ENCODE measurements around the gene DPH5. TPM values are rescaled to one million over a fixed set of nuclear protein-coding genes. Genes with fewer than 3 reads are reported as not detected.
A peak's percentile ranks its signal among the peaks of the same experiment; 100 is the strongest.
"Not testable (repeated sequence)": the region's sequence is repeated elsewhere in the genome, so short reads cannot be mapped to it uniquely, and the experiment has no call there.

DPH5 gene
- total RNA-seq, 1 donor from 2014 or later: 51.1 TPM

DNA sequence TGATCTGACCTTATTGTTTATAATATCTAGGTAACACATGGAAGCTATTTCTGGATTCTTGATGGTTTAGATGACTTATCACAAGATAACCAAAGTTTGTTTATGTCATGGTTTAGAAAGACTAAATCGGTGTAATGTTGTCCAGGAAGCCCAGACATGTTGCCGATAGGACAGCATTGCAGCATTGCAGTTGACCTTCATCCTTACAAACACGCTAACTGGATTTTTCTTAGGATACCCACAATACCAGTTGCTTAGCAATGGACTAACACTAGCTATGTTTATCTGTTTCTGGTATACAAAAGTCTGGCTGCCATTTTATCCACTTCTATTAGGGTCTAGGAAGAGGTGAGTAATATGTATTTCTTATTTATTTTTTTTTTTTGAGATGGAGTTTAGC is 11.7 kb upstream of the DPH5 start:
- Histone ChIP-seq H3K4me3 (ENCODE audit: low read length in 3 of 3) (no peak overlapping the region), H3K27me3 (ENCODE audit: control insufficient read depth in 3 of 3, insufficient read depth in 3 of 3, low read length in 3 of 3) (no peaks in the 10 kb centered on the region), H3K27ac (ENCODE audit: low read depth, low read length) (no peak overlapping the region), H3K9me3 (ENCODE audit: control insufficient read depth in 3 of 3, low read length in 3 of 3) (no peaks in the 10 kb centered on the region), H3K9ac (ENCODE audit: low read depth in 1 of 3, low read length in 3 of 3) (no peak overlapping the region), H3K36me3 (ENCODE audit: control insufficient read depth in 3 of 3, insufficient read depth in 3 of 3, low read length in 3 of 3) (peaks cover 0 to 2% (median 0%) of the 10 kb centered on the region in 3 donors), H3K4me1 (ENCODE audit: control insufficient read depth in 3 of 3, insufficient read depth in 3 of 3, low read length in 3 of 3) (no peaks in the 10 kb centered on the region)

DNA sequence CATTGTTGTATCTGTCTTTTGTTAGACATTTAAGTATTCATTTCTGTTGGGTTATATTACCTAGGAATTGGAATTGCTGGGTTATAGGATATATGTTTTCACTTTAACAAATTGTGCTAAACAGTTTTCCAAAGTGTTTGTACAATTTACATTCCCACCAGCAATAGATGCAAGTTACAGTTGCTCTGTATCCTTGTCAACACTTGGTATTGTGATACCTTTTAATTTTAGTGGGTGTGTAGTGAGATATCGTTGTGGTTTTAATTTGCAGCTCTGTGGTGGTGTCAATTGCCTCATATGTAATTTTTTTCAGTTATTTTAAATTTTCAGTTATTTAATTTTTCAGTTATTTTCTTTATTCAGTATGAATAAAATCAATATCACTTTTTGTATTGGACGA is 7.4 kb upstream of the DPH5 start:
- Histone ChIP-seq H3K4me3 (ENCODE audit: low read length in 3 of 3) (no peak overlapping the region), H3K9ac (ENCODE audit: low read depth in 1 of 3, low read length in 3 of 3) (no peak overlapping the region), H3K27me3 (ENCODE audit: control insufficient read depth in 3 of 3, insufficient read depth in 3 of 3, low read length in 3 of 3) (no peaks in the 10 kb centered on the region), H3K9me3 (ENCODE audit: control insufficient read depth in 3 of 3, low read length in 3 of 3) (no peaks in the 10 kb centered on the region), H3K27ac (ENCODE audit: low read depth, low read length) (no peak overlapping the region), H3K36me3 (ENCODE audit: control insufficient read depth in 3 of 3, insufficient read depth in 3 of 3, low read length in 3 of 3) (peaks cover 0 to under 1% (median 0%) of the 10 kb centered on the region in 3 donors), H3K4me1 (ENCODE audit: control insufficient read depth in 3 of 3, insufficient read depth in 3 of 3, low read length in 3 of 3) (no peaks in the 10 kb centered on the region)

DNA sequence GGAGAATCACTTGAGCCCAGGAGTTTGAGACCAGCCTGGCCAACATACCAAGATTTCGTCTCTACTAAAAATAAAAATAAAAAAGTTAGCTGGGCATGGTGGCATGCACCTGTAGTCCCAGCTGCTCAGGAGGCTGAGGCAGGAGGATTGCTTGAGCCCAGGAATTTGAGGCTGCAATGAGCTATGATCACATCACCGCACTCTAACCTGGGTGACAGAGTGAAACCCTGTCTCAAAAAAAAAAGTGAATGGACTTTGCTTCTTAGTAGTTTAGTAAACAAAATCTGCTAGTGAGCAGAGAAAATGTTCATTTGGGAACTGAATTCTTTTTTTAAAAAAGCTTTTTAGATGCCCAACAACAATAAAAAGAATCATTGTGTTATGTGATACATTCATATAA is 6.5 kb upstream of the DPH5 start:
- not testable (repeated sequence) for H3K9me3 ChIP-seq (ENCODE audit: control insufficient read depth in 3 of 3, low read length in 3 of 3); H3K27ac ChIP-seq (ENCODE audit: low read depth, low read length); H3K36me3 ChIP-seq (ENCODE audit: control insufficient read depth in 3 of 3, insufficient read depth in 3 of 3, low read length in 3 of 3); H3K4me3 ChIP-seq (ENCODE audit: low read length in 3 of 3); H3K9ac ChIP-seq (ENCODE audit: low read depth in 1 of 3, low read length in 3 of 3); H3K27me3 ChIP-seq (ENCODE audit: control insufficient read depth in 3 of 3, insufficient read depth in 3 of 3, low read length in 3 of 3); H3K4me1 ChIP-seq (ENCODE audit: control insufficient read depth in 3 of 3, insufficient read depth in 3 of 3, low read length in 3 of 3)

DNA sequence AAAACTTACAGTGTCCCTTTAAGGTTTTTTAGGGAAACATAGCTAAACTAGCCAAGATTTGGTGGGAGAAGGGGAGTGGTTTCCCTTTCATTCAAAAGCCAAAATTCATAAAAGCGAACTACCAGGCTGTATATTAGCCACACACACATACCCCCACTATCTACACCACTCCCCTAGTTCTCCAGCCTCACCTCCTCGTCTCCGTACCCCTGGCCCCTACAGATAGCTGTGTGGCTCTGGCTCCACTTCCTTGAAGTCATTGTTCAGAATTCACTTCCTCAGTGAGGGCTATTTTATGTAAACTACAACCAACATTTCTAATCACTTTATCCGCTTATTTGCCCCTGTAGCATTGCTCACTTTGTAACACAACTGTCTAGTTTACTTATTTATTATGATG is 5.3 kb upstream of the DPH5 start:
- Histone ChIP-seq H3K9ac (ENCODE audit: low read depth in 1 of 3, low read length in 3 of 3) (no peak overlapping the region), H3K27me3 (ENCODE audit: control insufficient read depth in 3 of 3, insufficient read depth in 3 of 3, low read length in 3 of 3) (no peaks in the 10 kb centered on the region), H3K9me3 (ENCODE audit: control insufficient read depth in 3 of 3, low read length in 3 of 3) (no peaks in the 10 kb centered on the region), H3K36me3 (ENCODE audit: control insufficient read depth in 3 of 3, insufficient read depth in 3 of 3, low read length in 3 of 3) (no peaks in the 10 kb centered on the region), H3K4me1 (ENCODE audit: control insufficient read depth in 3 of 3, insufficient read depth in 3 of 3, low read length in 3 of 3) (peaks cover 0 to 8% (median 4%) of the 10 kb centered on the region in 3 donors), H3K27ac (ENCODE audit: low read depth, low read length) (no peak overlapping the region), H3K4me3 (ENCODE audit: low read length in 3 of 3) (no peak overlapping the region)

DNA sequence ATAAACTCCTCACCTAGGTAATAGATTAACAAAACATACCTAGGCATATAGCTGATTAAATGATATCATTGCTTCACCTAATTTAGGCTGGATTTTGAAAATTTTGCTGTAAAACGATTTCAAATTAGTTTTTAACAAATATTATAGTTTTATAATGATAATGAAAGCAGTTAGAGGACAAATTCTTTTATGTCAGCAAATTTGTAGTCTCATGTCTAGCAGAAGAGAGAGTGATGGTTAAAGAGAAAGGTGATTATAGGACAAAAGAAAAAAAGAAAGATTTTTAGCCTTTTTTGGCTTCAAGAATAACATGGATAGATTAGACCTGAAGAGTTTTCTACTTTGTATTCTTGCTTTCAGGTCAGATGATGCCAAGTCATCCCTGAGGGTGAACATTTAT is 3.6 kb upstream of the DPH5 start:
- Histone ChIP-seq H3K9me3 (ENCODE audit: control insufficient read depth in 3 of 3, low read length in 3 of 3) (no peaks in the 10 kb centered on the region), H3K4me1 (ENCODE audit: control insufficient read depth in 3 of 3, insufficient read depth in 3 of 3, low read length in 3 of 3) (peaks cover 6 to 17% (median 12%) of the 10 kb centered on the region in 3 donors), H3K36me3 (ENCODE audit: control insufficient read depth in 3 of 3, insufficient read depth in 3 of 3, low read length in 3 of 3) (no peaks in the 10 kb centered on the region), H3K9ac (ENCODE audit: low read depth in 1 of 3, low read length in 3 of 3) (no peak overlapping the region), H3K27me3 (ENCODE audit: control insufficient read depth in 3 of 3, insufficient read depth in 3 of 3, low read length in 3 of 3) (no peaks in the 10 kb centered on the region), H3K27ac (ENCODE audit: low read depth, low read length) (no peak overlapping the region), H3K4me3 (ENCODE audit: low read length in 3 of 3) (no peak overlapping the region)

DNA sequence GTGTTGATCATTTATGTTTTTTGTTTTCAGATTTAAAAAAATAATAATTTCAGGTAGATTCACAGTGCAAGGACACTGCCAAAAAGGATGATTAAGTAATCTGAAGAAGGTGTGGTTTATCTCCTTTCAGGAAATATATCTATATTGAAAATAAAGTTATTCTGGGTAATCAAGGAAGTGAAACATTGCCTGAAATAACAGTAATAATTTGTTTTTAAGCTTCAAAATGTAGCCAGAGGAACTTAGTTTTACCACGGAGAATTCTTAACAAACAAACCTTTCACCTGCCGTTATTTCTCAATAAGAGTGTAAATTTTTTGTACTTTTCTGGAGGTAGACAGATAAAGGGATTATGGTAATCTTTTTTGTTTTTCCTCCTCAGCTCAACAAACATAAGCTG is 2.9 kb upstream of the DPH5 start:
- Histone ChIP-seq H3K4me3 (ENCODE audit: low read length in 3 of 3) (no peak overlapping the region), H3K27me3 (ENCODE audit: control insufficient read depth in 3 of 3, insufficient read depth in 3 of 3, low read length in 3 of 3) (no peaks in the 10 kb centered on the region), H3K36me3 (ENCODE audit: control insufficient read depth in 3 of 3, insufficient read depth in 3 of 3, low read length in 3 of 3) (no peaks in the 10 kb centered on the region), H3K4me1 (ENCODE audit: control insufficient read depth in 3 of 3, insufficient read depth in 3 of 3, low read length in 3 of 3) (peaks cover 6 to 17% (median 13%) of the 10 kb centered on the region in 3 donors), H3K9ac (ENCODE audit: low read depth in 1 of 3, low read length in 3 of 3) (no peak overlapping the region), H3K9me3 (ENCODE audit: control insufficient read depth in 3 of 3, low read length in 3 of 3) (no peaks in the 10 kb centered on the region), H3K27ac (ENCODE audit: low read depth, low read length) (no peak overlapping the region)

DNA sequence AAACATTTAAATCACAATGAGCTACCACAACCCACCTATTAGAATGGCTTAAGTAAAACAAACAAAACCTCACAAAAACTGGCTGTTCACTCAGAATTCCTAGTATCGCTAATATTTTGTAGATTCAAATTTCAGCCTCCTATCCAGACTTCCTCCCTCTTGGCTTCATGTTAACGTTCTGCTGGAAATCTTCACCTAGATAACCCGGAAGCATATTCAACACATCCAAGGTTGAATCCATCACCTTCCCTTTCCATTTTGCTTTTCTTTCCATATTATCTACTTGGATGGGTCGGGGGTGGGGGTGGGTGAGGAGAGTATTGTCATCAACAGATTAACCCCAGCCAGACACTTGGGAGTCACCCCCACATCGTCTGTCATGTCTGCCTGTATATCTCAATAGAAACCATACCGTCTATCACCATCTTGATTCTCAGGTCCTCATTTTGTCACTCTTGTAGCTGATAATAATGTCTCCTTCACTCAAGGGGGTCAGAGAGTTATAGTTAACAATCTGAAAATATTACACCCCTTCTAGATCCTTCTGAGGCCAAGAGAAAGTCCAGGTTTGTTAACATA is 1.7 kb upstream of the DPH5 start:
- Histone ChIP-seq H3K9me3 (ENCODE audit: control insufficient read depth in 3 of 3, low read length in 3 of 3) (no peaks in the 10 kb centered on the region), H3K27me3 (ENCODE audit: control insufficient read depth in 3 of 3, insufficient read depth in 3 of 3, low read length in 3 of 3) (no peaks in the 10 kb centered on the region), H3K36me3 (ENCODE audit: control insufficient read depth in 3 of 3, insufficient read depth in 3 of 3, low read length in 3 of 3) (no peaks in the 10 kb centered on the region), H3K9ac (ENCODE audit: low read depth in 1 of 3, low read length in 3 of 3) (no peak overlapping the region), H3K4me3 (ENCODE audit: low read length in 3 of 3) (no peak overlapping the region), H3K4me1 (ENCODE audit: control insufficient read depth in 3 of 3, insufficient read depth in 3 of 3, low read length in 3 of 3) (peaks cover 6 to 17% (median 13%) of the 10 kb centered on the region in 3 donors), H3K27ac (ENCODE audit: low read depth, low read length) (no peak overlapping the region)

DNA sequence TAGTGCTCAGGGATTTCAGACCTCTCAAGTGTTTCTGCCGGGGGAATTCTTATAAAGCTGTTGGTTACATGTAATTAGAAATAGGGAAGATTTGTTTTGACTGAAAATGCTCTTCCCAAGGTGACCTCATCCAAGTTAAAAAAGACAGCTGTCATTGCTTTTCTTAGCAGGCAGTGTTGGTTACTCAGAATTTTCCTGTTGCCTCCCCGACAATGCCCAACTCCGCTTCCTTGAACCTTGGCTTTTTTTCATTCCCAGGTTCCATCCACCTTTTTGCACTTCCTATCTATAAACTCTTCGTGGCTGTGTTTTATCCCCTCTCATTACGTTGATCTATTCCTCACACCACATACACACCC is 825 bp upstream of the DPH5 start:
- H3K9ac ChIP-seq (ENCODE audit: low read depth in 1 of 3, low read length in 3 of 3): peak overlapping the region; percentile 89 to 92 (median 90)
- H3K27ac ChIP-seq (ENCODE audit: low read depth, low read length): peak overlapping the region; percentile 75
- H3K4me3 ChIP-seq (ENCODE audit: low read length in 3 of 3): peak overlapping the region; percentile 85 to 98 (median 90)
- no peaks in the 10 kb centered on the region for H3K36me3 ChIP-seq (ENCODE audit: control insufficient read depth in 3 of 3, insufficient read depth in 3 of 3, low read length in 3 of 3)
- H3K9me3 ChIP-seq (ENCODE audit: control insufficient read depth in 3 of 3, low read length in 3 of 3): no peaks in the 10 kb centered on the region
- H3K4me1 ChIP-seq (ENCODE audit: control insufficient read depth in 3 of 3, insufficient read depth in 3 of 3, low read length in 3 of 3): peaks cover 6 to 17% (median 13%) of the 10 kb centered on the region in 3 donors
- no peaks in the 10 kb centered on the region for H3K27me3 ChIP-seq (ENCODE audit: control insufficient read depth in 3 of 3, insufficient read depth in 3 of 3, low read length in 3 of 3)

DNA sequence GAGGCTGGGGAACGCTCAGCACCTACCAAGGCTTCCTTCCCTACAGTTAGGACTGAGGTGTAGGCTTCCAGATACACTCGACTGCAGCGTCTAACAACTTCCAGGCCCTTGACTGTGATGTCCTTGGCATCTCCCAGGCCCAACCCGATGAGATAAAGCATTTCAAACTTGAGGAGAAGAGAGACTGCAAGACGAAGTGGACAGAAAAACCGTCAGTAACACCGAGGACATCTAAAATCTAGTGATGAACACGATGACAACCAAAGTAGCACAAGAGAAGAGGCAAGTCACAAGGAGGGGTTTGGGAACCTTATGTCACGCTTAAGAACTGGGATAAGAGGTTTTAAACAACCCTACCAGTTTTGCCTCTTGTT is 314 bp downstream of the DPH5 start:
- Histone ChIP-seq H3K36me3 (ENCODE audit: control insufficient read depth in 3 of 3, insufficient read depth in 3 of 3, low read length in 3 of 3) (peaks cover 0 to 3% (median 3%) of the 10 kb centered on the region in 3 donors), H3K4me1 (ENCODE audit: control insufficient read depth in 3 of 3, insufficient read depth in 3 of 3, low read length in 3 of 3) (peaks cover 6 to 17% (median 13%) of the 10 kb centered on the region in 3 donors), H3K27ac (ENCODE audit: low read depth, low read length) (peak overlapping the region; percentile 75), H3K9me3 (ENCODE audit: control insufficient read depth in 3 of 3, low read length in 3 of 3) (no peaks in the 10 kb centered on the region), H3K27me3 (ENCODE audit: control insufficient read depth in 3 of 3, insufficient read depth in 3 of 3, low read length in 3 of 3) (no peaks in the 10 kb centered on the region), H3K4me3 (ENCODE audit: low read length in 3 of 3) (peak overlapping the region; percentile 85 to 98 (median 90)), H3K9ac (ENCODE audit: low read depth in 1 of 3, low read length in 3 of 3) (peak overlapping the region; percentile 89 to 94 (median 90))

DNA sequence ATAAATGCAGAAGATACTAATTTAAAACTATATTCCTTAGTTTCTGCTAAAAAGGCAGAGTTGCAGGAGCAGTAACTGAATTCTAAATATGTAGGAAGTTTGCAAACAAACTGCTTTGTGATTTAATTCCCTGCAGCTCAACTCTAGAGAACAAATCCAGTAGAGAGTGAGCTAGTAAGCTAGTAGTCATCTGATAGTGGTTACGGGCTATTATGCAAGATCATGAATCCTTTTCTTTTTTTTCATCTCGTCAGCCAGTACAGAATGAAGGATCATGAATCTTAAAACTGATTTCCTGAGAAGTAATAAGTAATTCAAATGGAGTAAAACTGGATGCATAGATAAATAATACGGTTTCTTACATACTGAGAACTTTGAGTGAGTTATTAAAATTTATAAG is 3.3 kb downstream of the DPH5 start:
- H3K4me3 ChIP-seq (ENCODE audit: low read length in 3 of 3): no peak overlapping the region
- no peak overlapping the region for H3K27ac ChIP-seq (ENCODE audit: low read depth, low read length)
- no peaks in the 10 kb centered on the region for H3K9me3 ChIP-seq (ENCODE audit: control insufficient read depth in 3 of 3, low read length in 3 of 3)
- H3K27me3 ChIP-seq (ENCODE audit: control insufficient read depth in 3 of 3, insufficient read depth in 3 of 3, low read length in 3 of 3): no peaks in the 10 kb centered on the region
- H3K36me3 ChIP-seq (ENCODE audit: control insufficient read depth in 3 of 3, insufficient read depth in 3 of 3, low read length in 3 of 3): peaks cover 0 to 4% (median 3%) of the 10 kb centered on the region in 3 donors
- peaks cover 6 to 17% (median 13%) of the 10 kb centered on the region in 3 donors for H3K4me1 ChIP-seq (ENCODE audit: control insufficient read depth in 3 of 3, insufficient read depth in 3 of 3, low read length in 3 of 3)
- no peak overlapping the region for H3K9ac ChIP-seq (ENCODE audit: low read depth in 1 of 3, low read length in 3 of 3)

All from skeletal muscle tissue (tissue), 4 donors.